ENCODE data around the gene MLXIP.
A peak's percentile ranks its signal among the peaks of the same experiment; 100 is the strongest.
"Not testable (repeated sequence)": the region's sequence is repeated elsewhere in the genome, so short reads cannot be mapped to it uniquely, and the experiment has no call there.

Gene MLXIP

DNA sequence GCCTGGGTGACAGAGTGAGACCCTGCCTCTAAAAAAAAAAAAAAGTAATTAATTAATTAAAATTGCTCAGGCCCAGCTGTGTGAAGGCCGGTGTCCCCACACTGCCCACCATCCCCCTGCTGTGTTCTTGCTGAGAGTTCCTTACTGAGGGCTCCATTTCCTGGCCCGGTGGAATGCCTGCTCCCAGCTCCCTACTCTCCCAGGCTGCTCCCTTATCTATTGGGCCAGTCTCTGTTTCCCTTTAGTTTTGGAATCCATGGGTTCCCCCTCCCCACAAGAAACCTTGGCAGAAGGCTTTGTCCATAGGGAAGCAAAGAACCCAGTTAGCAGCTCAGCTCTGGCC, 19.0 kb downstream of the MLXIP start:
- DNase-seq, result no peak

DNA sequence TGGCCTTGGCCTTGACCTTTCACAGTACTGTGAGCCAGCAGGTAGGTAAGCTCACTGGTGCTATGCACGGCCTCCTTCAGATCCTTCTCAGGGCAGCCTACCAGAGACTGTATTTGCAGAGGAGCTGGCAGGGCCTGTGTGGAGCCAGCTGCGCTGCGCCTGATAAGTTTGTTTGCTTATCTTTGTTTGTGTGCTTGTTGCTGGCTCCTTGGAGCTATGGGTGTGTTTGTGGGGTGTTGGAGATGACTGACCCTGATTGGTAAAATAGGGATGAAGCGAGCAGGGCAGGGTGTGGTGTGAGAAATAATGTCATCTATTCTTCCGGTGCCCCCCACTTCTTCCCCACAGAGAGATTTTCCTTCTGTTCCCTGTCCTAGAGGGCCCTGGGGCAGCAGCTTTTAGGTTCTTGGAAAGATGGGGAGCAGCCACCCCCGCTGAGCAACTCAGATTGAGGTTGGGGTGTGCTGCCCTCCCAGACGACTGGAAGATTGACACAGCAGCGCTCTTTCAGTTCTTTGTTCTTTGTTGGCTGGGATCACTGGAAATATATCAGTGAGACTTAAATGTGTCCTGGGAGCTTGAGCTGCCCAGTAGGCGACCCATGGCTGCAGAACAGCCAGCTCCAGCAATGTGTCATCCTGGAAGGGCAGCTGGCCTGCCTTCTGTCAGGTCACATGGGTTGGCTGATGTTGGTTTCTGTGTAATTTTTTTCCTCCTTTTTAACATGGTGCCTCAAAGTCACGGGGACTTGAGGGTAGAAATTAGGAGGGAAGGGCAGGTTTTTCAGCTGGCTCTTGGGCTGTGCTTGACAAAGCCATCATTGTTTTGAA, 19.6 kb downstream of the MLXIP start:
- no peak for DNase-seq

DNA sequence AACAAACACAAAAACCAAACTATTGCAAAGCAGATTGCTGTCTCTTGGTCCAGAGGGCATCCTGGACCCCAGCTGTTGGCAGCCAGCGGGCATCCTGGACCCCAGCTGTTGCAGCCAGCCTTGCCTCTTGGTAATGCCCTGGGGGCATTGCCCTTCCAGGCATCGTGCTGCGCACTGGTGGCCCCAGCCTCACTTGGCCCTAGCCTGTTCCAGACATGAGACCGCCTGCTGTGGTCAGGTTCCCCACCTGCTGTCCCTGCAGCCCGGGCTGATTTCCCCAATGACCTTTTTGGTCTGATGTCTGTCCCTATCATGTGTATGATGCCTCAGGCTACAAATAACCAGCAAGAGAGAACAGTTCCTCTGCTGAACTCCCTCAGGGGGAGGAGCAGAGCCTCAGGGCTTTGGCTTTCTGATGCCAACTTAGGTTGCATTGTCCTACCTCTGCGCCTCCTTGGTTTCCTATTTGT, 20.8 kb downstream of the MLXIP start:
- no peak for DNase-seq

DNA sequence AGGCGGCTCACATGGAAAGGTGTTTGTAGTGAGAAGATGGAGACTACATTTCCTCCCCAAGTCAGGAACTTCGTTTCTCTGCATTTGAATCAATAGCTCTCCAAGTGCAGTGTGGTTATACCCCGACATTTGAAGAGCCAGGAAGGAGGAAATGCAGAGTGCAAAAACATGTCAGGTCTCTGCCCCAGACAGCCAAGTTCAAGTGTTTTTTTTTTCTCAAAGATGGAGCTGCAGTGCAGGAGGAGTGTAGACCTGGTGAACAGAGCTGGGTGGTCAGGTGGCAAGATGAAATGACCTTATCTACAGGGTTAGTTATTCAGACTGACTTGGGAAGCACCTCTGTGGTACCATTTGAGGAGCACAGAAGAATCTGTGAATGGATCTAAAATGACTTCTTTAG, 21.3 kb downstream of the MLXIP start:
- DNase-seq, result no peak

DNA sequence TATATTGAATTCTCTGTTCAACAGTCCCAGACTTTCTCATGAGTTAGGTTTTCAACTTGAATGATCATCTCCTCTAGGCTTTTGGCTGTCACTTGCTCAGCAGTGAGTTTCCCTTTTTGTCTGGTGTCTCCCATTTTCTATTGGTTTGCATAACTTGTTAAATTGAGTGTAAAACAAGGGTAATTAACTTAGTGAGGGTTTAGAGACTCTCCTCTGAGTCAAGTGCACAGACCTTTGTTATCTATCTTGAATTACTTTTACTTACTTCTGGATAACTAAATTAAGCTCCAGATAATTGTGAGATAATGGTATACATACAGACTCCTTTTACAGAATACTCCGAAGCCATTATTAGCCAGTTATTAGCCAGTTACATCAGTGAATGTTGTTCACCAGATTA, 22.0 kb downstream of the MLXIP start:
- no peak for DNase-seq

DNA sequence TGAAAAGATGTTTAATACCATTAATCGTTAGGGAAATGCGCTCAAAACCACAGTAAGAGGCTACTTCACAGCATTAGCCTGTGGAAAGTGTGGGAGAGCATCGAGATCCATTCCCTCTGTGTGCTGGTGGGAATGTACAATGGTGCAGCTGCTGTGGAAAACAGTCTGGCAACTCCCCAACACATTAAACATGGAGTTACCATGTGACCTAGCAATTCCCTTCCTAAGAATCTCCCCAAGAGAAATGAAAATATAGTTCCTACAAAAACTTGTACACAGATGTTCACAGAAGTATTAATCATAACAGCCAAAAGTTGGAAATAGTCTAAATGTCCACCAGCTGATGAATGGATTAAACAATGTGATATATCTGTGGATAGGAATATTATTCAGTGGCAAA, 23.8 kb downstream of the MLXIP start:
- no peak for DNase-seq

DNA sequence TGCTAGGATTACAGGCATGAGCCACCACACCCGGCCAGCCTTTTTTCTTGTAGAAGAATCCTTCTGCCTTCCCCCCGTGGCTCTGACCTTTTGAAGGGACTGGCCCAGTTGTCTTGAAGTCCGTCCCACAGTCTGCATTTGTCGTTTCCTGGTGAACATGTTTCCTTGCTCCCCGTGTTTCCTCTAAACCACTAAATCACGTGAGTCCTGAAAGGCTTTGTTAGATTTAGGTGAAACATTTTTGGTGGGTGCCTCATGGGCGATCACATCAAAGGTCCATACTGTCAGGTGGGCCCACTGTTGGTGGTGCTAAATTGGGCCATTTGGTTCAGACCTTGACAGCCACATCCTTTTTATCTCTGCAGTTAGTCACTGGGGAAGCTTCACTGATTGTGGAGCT, 26.3 kb downstream of the MLXIP start:
- no peak for DNase-seq

DNA sequence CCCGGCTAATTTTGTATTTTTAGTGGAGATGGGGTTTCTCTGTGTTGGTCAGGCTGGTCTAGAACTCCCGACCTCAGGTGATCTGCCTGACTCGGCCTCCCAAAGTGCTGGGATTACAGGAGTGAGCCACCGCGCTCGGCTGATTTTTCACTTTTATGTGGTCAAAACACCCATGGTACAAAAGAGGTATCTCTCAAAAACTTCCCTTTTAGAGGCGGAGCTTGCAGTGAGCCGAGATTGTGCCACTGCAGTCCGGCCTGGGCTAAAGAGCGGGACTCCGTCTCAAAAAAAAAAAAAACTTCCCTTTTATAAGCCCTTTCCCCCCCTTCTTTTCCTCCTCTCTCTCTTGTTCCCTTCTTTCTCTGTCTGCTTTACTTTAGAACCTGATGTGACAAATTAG, 26.9 kb downstream of the MLXIP start:
- DNase-seq, result not testable (repeated sequence)

DNA sequence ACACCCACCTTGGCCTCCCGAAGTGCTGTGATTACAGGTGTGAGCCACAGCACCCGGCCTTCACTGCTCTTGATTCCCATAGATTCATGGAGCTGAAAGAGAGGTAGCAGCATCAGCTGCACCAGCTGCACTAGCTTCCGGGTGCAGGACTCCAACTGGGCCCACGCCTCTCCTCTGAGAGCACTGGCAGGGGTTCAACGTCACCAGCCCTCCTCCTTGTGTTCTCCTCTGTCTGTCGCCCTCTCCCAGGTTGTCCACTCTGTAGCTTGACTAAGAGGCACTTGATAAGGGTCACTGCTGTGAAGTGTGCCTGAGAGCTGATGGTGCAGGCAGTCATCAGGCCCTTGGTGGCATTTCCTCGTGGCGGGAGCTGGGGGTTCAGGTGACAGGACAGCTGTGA, 28.3 kb downstream of the MLXIP start:
- no peak for DNase-seq

DNA sequence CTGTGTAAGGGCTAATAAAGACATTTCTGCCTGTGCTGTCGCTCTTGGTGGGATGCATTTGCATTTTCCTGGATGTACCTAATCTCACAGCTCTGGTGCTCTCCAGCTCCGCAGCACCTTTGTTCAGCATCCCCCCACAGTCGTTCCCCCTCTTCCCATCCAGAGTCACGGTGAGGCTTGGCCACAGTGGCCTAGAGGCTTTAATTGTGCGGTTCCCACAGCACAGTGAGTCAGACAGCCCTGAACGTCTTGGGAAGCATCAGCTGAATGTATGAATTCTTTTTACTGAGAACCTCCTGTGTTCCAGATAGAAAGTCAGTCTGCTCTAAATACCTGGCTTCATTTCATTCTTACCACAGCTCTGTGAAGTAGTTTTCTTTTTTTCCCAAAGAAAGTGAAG, 28.7 kb downstream of the MLXIP start:
- DNase-seq, result no peak

DNA sequence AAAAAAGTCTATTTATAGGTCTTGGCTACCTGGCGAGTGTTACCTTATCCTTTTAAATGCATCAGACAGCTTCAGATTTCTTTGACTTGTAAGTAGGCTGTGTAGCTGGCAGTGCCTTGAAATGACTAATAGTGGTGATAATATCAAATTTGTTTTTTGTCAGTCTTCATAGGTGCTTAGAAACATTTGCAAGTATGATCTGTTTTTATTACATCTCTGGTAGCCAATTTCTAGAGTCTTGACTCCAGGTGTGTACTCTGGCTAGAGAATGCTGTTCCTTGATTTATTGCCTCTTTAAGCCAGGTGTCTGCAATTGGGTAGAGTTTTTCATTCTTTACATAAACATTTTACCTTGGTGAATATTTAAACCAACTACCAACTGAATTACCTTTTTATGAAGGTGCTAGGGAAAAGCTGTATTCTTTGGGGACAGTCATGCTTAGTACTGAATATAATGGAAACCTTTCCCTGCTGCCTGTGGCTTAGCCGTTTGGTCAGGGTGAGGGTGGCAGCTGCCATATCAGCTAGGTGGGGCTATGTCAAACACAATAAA, 32.6 kb downstream of the MLXIP start:
- no peak for DNase-seq

DNA sequence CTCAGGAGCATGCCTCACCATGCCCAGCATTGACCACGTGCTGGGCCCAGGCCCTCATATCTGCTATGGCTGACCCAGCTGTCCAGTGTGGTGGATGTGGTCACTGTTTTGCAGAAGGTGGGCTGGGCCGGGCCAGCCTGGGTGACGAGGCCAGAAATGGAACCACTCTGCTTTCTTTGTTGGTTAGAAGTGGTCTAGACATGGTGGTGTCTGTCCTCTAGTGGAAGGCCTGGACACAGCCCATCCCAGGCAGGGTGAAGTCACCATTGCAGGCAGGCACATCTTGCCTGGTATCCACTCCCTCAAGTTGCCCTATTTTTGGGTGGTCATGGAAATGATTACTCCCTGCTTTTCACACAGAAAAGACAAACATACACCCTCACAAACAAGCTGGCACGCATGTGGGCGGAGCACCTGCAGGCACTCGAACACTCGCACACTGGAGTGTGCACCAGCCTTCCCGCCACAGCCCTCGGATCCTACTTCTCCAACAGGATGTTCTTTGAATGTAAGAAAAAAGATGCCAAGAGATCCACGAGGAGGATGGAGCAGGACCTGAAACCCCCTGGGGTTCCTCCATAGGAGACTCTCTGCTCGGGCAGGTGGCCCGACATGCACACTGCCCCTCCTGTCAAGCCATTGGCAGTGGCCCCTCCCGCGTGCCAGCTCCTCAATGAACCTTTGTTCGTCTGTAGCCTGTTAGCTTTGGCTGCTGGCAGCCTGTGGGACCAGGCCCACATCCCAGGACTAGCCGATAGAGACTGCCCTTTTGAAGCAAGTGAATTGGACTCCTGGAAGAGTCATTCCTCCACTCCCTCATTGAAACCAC, 38.4 kb downstream of the MLXIP start:
- DNase-seq, result no peak

DNA sequence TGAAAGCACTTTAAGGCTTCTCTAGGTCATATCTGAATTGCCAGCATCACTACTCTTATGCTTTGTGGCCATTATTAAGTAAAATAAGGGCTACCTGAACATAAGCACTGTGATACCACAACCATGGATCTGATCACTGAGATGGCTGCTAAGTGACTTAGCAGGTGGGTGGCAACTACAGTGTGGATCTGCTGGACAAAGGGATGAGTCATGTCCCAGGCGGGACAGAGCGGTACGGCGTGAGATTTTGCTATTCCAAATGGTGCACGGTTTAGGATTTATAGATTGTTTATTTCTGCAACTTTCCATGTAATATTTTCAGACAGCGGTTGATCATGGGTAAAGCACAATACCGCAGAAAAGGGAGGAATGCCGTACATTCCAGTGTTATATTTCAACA, 39.4 kb downstream of the MLXIP start:
- DNase-seq, result no peak

DNA sequence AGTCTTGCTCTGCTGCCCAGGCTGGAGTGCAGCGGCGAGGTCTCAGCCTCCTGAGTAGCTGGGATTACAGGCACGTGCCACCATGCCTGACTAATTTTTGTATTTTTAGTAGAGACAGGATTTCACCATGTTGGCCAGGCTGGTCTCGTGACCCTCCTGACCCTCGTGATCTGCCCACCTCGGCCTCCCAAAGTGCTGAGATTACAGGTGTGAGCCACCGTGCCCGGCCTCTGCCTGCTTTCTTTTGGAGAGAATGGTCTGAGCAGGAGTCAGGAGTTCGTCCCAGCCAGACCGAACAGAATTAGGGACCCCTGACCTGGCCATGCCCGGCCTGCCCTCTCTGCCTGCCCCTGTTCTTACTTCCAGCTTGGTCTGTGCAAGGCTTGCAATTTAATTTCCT, 42.8 kb downstream of the MLXIP start:
- not testable (repeated sequence) for DNase-seq

DNA sequence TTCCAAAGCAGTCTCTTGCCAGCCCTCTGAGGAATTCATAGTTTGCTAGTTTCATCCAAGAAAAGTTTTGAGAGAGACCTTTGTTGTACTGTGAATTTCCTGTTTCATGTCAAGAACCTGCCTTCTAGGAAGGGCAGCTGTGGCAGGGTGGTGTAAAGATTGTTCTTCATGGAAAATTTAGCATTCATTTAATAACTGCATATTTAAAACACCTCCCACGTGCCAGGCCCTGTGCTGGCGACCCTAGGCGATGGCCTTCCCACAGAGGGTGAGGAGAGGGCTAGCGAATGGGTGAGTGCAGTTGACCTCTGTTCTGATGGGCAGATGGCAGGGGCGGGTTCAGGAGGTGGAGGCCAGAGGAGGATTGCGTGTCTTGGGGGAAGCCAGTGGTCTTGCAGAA, 43.2 kb downstream of the MLXIP start:
- DNase-seq, result no peak

DNA sequence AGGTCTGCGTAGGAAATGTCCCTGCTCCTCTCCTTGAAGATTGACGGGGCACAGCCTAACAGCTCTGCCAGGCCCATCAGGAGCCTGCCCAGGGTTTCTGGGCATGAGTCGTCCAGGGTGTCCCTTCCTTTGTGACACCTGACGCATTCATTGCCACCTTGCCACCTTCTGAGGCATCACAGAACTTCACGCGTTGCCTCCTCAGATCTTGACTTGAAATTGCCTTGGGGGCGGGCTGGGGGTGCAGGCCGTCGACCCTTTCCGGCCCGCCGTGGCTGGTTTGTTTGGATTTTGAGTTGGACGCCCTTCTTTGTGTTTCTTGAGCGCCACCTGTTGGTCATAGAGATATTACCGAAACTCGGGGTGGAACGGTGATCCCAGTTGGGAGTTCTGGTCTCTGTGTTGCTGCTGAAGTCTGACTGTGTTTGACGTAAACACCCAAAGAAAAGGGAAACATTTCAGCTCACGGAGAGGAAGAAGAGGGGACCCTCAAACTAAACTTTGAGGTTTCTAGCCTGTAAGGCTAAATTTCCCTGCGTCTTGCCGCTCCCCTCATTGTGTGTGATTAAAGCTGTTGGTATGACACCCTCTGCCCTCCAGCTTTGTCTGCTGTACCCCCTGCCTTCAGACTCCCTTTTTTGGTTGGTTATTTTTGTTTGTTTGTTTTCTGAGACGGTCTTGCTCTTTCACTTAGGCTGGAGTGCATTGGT, 44.6 kb downstream of the MLXIP start:
- DNase-seq, result peak; percentile 42 to 56 (median 51)

DNA sequence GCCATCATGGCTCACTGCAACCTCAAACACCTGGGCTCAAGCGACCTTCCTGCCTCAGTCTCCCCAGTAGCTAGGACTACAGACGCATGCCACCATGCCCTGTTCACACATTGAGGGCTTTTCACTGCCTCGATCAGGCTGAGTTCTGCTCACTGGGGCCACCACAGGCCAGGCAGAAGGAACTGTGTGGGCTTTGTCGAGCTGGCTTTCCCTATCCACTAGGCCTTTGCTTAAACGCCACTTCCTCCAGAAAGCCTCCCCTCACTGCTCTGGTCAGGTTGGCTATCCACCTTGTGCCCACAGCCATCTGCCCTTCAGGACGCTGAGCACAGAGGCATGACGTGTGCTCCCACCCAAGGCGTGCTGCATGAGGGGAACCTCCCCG, 45.2 kb downstream of the MLXIP start:
- DNase-seq, result no peak

DNA sequence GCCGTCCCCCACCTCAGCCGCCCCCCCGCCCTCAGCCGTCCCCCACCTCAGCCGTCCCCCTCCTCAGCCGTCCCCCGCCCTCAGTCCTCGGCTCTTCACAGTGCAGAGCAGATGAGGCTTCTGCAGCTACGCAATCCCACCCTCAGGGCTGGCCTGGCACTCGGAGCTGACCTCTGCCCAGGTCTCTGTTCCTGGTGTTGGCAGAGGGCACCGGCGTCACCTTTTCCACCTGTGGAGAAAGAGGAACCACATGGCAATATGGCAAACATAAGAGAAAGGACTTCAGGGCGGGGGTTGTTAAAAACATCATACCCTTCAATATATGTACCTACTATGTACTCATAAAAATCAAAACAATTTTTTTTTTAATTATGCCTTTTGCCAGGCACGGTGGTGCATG, 45.8 kb downstream of the MLXIP start:
- DNase-seq, result no peak

DNA sequence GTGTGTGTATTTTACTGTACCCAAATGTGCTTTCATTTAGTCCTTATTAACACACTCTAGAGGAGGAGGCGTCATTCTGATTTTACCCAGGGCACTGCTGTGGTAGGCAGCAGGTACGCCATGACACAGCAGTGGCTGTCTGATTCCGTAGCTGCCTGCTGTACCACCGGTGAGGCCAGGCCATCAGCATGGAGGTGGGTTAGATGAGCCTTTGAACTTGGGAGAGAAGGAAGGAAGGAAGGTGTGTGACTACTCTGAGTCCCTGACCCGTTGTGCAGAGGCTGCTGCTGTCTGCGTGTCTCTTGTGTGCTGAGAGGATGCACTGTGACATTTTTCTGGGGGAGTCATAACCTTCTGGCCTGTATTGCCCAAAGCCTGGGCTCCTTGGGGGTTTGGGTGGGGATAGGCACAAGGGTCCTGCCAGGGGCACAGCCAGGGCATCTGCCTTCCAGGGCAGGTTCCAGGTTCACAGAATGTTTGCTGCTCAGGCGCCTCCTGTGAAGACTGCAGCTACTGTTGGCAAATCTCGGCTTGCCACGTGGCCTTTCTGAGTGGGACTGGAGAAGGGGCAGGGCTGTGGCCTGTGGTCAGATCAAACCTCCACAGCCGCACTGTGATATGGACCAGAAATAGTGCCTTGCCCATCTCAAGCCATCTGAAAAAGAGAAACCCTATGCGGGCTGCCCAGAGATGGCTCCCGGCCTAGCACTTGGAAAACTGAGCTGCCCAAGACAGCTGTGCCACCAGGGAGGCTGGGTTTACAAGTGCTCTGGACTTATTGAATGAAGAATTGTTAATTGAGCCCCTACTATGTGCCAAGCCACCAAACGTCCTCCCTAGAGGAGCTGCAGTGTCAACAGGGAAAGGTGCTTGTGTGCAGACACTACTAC, 47.1 kb downstream of the MLXIP start:
- DNase-seq, result no peak

DNA sequence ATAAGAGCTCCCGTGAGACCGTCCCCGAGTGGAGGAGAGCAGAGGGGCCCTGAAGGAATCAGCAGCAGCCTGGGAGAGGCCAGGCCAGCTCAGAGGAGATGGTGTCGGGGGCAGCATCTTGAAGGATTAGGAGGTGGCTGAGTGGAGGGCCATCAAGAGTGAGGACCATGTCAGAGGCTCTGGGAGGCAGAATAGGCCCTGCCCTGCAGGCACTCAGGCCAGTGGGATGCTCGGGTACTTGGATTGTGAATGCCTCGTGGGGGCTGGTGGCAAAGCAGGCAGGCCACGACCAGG, 47.7 kb downstream of the MLXIP start:
- DNase-seq, result no peak

DNA sequence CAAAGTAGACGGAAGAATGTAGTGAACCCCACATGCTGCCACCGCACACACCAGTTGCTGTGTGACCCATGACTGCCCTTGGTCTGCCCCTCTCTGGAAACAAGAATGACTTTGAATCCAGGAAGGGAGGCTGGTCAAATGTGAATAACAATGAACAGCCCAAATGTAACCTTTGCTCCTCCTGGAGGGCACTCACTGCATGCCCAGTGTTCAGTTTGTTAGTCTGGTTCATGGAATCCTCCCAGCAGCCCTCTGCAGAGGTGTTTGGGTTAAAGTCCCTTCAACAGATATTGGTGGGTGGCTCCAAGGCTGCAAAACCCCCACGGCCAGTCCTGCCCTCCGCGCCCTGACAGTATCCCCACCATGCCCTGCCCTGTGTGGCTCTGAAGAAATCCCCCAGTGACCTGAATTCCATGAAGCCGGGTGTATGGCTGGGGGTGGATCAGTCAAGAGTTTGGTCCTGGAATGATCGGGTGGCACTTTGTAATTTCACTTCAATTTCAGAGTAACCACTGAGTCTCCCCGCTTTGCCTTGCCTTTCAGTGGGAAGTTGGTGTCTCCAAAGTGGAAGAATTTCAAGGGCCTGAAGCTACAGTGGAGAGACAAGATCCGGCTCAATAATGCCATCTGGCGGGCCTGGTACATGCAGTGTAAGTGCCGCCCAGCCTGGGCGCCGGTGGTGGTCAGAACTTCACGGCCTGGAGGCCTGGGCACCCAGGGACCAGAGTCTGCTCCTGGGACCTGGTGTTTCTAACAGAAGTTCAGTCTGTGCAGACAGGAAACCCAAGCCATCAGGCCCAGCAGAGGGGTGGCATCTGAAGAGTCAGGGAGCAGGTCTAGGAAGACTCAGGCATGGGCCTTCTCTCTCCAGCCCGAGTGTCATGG, 48.4 kb downstream of the MLXIP start:
- no peak for DNase-seq

DNA sequence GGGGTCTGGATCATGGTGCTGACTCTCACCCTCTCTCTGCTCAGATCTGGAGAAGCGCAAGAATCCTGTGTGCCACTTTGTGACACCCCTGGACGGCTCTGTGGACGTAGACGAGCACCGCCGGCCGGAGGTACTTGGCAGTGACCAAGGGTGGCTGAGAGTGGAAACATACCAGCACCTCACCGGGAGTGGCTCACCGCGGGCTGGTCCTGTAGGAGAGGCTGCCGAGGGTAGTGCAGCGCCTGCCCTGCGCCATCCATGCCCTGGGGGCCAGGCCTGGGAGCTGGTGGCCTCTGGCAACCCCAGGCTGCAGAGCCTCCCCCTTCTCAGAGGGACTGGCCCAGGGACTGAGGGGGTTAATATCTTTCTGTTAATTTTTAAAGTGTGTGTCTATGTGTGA, 49.3 kb downstream of the MLXIP start:
- no peak for DNase-seq
